Activated T-cell treated with anti-CD3 and anti-CD28 coated beads for 1 hour (primary cell): Measurements from ENCODE around the gene NEIL3.

ENCODE experiments used
- DNase-seq: peaks from one replicate; pipeline ENCODE4 v3.0.0-alpha.2; 2020; ENCODE audit warnings: low read depth

NEIL3 gene

GRCh38 chr4:177369372-177369771 lies 59.7 kb downstream of the NEIL3 start:
- DNase-seq, result no peak

DNA sequence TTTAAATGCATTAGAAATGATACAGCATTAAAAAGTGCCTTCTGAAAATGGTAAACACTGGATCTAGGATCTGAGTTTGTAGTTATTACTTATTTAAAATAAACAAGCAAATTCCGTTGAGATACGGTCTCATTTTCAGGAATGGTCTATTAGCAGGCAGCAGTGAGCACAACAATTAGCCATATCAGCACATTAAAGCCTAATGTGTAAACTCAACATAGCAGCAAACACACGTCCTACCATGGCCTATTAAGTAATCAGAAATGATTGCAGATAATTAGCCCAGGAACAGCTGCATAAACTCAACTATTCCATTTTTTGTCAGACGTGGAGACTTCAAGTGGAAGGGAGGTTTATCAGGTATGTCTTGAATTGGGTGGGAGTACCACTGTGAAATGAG lies 61.8 kb downstream of the NEIL3 start:
- DNase-seq, result no peak

DNA sequence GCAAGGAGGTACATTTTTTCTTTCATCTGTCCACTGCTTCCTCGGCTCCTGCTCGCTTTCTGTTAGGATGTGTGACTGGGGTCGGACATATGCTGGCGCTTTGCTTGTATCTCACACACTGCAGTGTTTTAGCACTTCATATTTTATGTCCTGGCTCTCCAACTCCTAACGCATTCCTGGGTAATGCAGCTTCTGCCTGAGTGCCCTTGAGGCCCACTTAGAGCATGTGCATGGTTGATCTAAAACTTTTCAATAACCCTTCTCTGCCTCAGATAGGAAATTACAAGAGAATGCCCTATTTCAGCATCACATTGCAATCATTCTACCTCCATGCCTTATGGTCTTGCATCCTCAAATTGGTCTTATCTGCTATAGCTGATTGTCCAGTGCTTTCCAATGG lies 65.3 kb downstream of the NEIL3 start:
- no peak for DNase-seq

GRCh38 chr4:177375372-177375771 lies 65.7 kb downstream of the NEIL3 start:
- DNase-seq, result no peak

DNA sequence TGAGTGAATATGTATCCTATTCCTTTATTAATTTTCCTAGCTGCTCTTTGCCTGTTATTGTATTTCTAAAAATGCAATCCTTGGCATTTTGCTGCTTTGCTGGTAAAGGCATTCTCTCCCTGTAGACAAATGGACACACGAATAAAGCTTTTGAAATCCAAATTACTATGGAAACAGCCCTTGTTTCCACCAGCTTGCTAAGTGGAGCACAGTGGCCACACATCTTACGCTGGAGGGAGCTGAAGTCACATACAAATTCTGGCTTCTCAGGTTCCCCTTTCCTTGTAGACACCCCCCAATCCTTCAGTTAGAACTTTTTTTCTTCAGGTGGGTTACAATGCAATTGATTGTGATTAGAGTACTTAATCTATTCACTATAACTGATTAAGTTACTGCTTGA lies 66.3 kb downstream of the NEIL3 start:
- DNase-seq, result no peak

DNA sequence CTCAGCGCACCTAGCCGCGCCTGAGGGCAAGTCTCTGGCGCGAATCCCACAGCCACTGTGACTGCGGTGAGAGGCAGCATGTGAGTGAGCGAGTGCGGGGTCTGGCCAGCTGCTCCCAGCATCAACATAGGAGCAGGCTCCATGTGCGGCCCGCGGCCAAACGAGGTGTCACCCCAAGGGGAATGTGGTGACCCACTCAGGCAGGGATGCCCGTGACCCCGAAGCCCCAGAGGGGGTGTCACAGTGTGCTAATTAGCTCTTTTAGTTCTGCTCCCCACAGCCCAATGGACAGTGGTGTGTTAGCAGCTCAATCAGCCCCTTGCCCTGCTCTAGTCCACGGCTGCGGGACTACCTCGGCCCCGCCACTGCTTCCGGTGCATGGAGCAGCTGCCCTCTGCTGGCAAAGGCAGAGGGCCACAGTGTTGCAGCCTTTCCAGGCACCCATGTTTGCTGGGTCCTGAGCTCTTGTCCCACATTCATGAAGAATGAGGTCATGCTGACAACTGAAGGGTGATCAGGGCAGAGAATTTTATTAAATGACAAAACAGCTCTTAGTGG lies 71.1 kb downstream of the NEIL3 start:
- no peak for DNase-seq

- DNase-seq, result no peak
Measured at GRCh38 chr4:177381762-177382310, 72.2 kb downstream of the NEIL3 start.

GRCh38 chr4:177384856-177385397 lies 75.3 kb downstream of the NEIL3 start:
- DNase-seq, result no peak

- no peak for DNase-seq
Measured at GRCh38 chr4:177385576-177386277, 76.1 kb downstream of the NEIL3 start.

DNA sequence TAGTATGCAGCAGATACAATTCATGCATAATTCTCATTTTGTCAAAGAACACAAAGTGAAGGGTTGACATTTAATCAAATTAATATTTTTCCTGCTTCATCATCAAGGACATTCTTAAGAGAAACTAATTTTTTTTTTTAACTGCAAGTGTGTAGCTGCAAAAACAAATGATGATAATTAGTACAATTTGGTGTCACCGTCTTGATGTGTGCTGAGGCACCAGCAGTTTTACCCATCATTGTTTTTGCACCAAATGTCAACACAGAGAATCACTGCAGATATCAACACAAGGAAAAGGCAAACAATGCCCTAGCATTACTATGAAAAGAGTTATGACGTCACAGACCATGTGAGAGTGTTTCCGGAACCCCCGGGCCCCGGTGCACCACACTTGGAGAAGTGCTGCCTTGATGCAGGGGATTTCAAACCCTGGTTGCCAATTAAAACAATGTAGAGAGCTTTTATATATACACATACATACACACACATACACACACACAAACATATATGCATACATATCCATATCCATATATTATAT lies 76.7 kb downstream of the NEIL3 start:
- no peak for DNase-seq

DNA sequence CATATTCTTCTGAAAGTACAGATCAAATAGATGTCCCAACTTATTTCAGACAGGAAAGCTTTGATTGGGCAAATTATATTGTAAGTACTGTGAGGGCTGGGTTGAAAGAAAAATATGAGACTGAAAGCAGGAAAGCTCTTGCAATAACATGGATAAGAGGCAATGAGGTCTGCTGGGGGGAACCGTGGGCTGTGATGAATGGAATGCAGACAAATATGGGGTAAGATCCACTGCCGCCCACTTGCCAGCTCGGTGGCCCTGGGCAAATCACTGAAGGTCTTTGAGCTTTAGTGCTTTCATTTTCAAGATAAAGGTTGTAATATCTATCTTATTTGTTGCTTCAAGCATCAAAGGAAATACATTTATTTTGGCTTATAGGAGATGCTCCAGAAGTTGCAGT lies 81.6 kb downstream of the NEIL3 start:
- DNase-seq, result no peak

DNA sequence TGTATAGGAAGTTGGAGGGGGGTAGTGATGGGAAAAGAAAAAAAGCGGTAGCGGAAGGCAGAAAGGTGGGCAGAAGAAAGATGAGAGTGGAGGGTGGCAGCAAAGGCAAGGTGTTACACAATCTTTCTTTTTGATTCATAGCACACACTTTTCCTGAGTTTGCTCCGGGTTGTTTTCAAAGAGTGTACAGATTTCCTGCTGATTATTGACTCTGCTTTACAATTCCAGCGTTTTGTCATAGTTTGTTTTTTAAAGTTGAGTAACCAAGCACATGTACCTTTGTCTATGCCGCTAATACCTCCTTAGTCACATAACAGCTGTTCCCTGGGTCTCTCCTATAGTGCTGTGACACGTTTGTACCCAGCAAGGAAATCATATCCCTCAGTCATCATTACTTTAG lies 82.3 kb downstream of the NEIL3 start:
- no peak for DNase-seq

GRCh38 chr4:177393236-177393635 lies 83.6 kb downstream of the NEIL3 start:
- DNase-seq, result no peak

- no peak for DNase-seq
Measured at GRCh38 chr4:177396352-177396751, 86.7 kb downstream of the NEIL3 start.

DNA sequence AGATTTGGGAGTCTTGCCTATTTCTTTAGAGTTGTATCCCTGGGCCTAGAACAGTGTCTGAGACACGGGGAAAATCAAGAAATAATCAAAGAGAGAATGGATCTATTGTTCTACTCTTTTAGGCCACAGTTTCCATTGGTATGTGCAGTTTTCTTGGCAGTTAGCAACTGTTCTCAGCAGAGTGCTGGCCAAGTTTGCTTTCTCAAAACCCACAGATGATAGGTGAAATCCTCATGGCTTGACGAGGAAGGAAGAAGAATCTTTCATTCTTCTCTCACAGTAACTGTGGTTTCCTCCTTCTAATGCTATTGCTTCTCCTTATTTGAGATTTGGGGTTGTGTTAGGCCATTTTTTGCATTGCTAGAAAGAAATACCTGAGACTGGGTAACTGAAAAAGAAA lies 90.4 kb downstream of the NEIL3 start:
- DNase-seq, result no peak

- no peak for DNase-seq
Measured at GRCh38 chr4:177401658-177402273, 92.1 kb downstream of the NEIL3 start.

GRCh38 chr4:177403746-177404145 lies 94.1 kb downstream of the NEIL3 start:
- DNase-seq, result no peak

DNA sequence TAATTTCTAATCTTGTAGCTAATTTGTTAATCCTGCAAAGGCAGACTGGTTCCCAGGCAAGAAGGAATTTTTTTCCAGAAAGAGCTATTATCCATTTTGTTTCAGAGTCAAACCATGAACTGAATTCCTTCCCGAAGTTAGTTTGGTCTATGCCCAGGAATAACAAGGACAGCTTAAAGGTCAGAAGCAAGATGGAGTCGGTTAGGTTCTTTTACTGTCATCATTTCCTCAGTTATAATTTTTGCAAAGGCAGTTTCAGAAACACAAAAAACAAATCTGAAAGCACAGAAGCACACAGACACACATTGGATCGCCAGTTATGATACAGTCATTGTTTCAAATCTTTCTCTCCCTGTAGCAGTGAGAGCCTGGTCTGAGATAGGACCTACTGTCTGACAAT lies 94.7 kb downstream of the NEIL3 start:
- no peak for DNase-seq

GRCh38 chr4:177404986-177405385 lies 95.3 kb downstream of the NEIL3 start:
- DNase-seq, result no peak

- no peak for DNase-seq
Measured at GRCh38 chr4:177405508-177405907, 95.8 kb downstream of the NEIL3 start.

- DNase-seq, result no peak
Measured at GRCh38 chr4:177408023-177408422, 98.3 kb downstream of the NEIL3 start.

GRCh38 chr4:177410566-177410965 lies 100.9 kb downstream of the NEIL3 start:
- no peak for DNase-seq

DNA sequence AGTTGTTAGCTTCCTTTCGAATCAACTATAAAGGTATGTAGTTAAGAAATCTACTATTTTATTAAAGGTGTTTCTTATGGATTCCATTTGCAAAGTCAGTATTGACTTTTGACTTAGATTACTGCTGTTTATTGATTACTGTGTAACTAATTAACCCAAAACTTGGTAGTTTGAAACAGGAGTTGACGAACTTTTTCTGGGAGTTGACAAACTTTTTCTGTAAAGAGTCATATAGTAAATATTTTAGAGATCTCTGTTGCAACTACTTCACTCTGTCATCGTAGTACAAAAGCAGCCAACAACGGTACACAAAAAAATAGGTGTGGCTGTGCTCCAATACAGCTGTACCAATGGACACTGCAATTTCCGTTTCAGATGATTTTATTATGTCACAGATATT lies 102.3 kb downstream of the NEIL3 start:
- no peak for DNase-seq
